ENCODE results near the gene SLC34A1. TPM values are rescaled to one million over a fixed set of nuclear protein-coding genes. Genes with fewer than 3 reads are reported as not detected.

Gene SLC34A1
- total RNA-seq, 6 experiments from 2014 or later = 0.12 to 5.3 (median 1.6) TPM; not detected in 1

DNA sequence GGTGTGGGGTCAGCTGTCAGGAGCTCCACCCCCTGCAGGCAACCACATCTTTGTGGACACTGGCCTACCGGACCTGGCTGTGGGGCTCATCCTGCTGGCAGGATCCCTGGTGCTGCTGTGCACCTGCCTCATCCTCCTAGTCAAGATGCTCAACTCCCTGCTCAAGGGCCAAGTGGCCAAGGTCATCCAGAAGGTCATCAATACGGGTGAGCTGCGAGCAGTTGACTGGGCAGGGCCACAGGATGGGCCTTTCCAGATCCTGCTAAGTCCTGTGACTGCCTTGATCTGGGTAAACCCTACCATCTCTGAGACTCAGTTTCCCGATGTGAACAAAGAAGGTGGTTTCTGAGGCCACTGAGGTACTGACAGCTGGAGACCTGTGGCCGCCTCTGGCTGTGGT, 9.8 kb downstream of the SLC34A1 start:
- DNase-seq (no peak), ATAC-seq (no peak)
- intact Hi-C loops (cut with DNase I) = loop anchor here in 1 of 2 donors (5.0 kb wide), 2 partner anchors 58 to 108 kb away; no protein-coding TSS in a partner anchor
- TF ChIP-seq, protein P1, sequence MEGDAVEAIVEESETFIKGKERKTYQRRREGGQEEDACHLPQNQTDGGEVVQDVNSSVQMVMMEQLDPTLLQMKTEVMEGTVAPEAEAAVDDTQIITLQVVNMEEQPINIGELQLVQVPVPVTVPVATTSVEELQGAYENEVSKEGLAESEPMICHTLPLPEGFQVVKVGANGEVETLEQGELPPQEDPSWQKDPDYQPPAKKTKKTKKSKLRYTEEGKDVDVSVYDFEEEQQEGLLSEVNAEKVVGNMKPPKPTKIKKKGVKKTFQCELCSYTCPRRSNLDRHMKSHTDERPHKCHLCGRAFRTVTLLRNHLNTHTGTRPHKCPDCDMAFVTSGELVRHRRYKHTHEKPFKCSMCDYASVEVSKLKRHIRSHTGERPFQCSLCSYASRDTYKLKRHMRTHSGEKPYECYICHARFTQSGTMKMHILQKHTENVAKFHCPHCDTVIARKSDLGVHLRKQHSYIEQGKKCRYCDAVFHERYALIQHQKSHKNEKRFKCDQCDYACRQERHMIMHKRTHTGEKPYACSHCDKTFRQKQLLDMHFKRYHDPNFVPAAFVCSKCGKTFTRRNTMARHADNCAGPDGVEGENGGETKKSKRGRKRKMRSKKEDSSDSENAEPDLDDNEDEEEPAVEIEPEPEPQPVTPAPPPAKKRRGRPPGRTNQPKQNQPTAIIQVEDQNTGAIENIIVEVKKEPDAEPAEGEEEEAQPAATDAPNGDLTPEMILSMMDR (IDR thresholded peaks at IDR 0.05) = no peak
- TF ChIP-seq POLR2A (IDR thresholded peaks at IDR 0.05) = no peak
- no peak overlapping the region for H3K4me3 ChIP-seq
- no peaks in the 10 kb centered on the region for H3K36me3 ChIP-seq
- no peaks in the 10 kb centered on the region for H3K27me3 ChIP-seq
- H3K4me1 ChIP-seq = no peaks in the 10 kb centered on the region
- H3K27ac ChIP-seq = no peak overlapping the region
- whole genome bisulfite sequencing (ENCODE audit: insufficient coverage, low coverage, low lambda C conversion rate, missing lambda C conversion rate) = 53% methylated on average over 3 of the region's 5 CpGs
- no peaks in the 10 kb centered on the region for H3K9me3 ChIP-seq

- H3K4me1 ChIP-seq = peaks cover 0 to 9% (median 0%) of the 10 kb centered on the region in 4 donors
- H3K27me3 ChIP-seq = no peaks in the 10 kb centered on the region
- no peak for TF ChIP-seq POLR2A (IDR thresholded peaks at IDR 0.05)
- TF ChIP-seq, protein P1 (IDR thresholded peaks at IDR 0.05) = no peak
- ATAC-seq (no peak), DNase-seq (no peak)
- H3K4me3 ChIP-seq = no peak overlapping the region
- no peak overlapping the region for H3K27ac ChIP-seq
- H3K36me3 ChIP-seq = no peaks in the 10 kb centered on the region
- intact Hi-C loops (cut with DNase I) = loop anchor here in 1 of 2 donors (5.0 kb wide), 1 partner anchor 56 kb away; no protein-coding TSS in a partner anchor
- WGBS (ENCODE audit: insufficient coverage, low coverage, low lambda C conversion rate, missing lambda C conversion rate) = no CpG with 5 or more reads among the region's 8 CpGs
- H3K9me3 ChIP-seq = no peaks in the 10 kb centered on the region
These were observed 11.8 kb downstream of the SLC34A1 start for GRCh38 chr5:177396078-177396477.

GRCh38 chr5:177396807-177397206, 12.6 kb downstream of the SLC34A1 start:
- DNase-seq (no peak), ATAC-seq (no peak)
- intact Hi-C loops (cut with DNase I) = loop anchor here in 1 of 2 donors (5.0 kb wide), 1 partner anchor 55 kb away; no protein-coding TSS in a partner anchor
- peaks cover 0 to 9% (median 0%) of the 10 kb centered on the region in 4 donors for H3K4me1 ChIP-seq
- no peaks in the 10 kb centered on the region for H3K9me3 ChIP-seq
- no peak overlapping the region for H3K4me3 ChIP-seq
- 90% methylated on average over 2 of the region's 10 CpGs for WGBS (ENCODE audit: insufficient coverage, low coverage, low lambda C conversion rate, missing lambda C conversion rate)
- TF ChIP-seq POLR2A (IDR thresholded peaks at IDR 0.05) = no peak
- TF ChIP-seq, protein P1 (IDR thresholded peaks at IDR 0.05) = no peak
- H3K36me3 ChIP-seq = no peaks in the 10 kb centered on the region
- no peaks in the 10 kb centered on the region for H3K27me3 ChIP-seq
- H3K27ac ChIP-seq = no peak overlapping the region

DNA sequence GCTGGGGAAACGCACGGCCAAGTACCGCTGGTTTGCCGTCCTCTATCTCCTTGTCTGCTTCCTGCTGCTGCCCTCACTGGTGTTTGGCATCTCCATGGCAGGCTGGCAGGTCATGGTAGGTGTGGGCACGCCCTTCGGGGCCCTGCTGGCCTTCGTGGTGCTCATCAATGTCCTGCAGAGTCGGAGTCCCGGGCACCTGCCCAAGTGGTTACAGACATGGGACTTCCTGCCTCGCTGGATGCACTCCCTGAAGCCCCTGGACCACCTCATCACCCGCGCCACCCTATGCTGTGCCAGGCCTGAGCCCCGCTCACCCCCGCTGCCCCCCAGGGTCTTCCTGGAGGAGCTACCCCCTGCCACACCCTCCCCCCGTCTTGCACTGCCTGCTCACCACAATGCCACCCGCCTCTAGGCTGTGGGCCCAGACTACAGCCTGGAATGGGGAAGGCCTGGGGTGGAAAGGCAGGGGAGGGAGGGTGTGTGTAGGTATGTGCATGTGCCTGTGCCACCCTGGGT, 13.7 kb downstream of the SLC34A1 start:
- DNase-seq = no peak
- no peak overlapping the region for H3K4me3 ChIP-seq
- WGBS (ENCODE audit: insufficient coverage, low coverage, low lambda C conversion rate, missing lambda C conversion rate) = 69% methylated on average over 5 of the region's 16 CpGs
- peaks cover 0 to 9% (median 0%) of the 10 kb centered on the region in 4 donors for H3K36me3 ChIP-seq
- TF ChIP-seq, protein P1 (IDR thresholded peaks at IDR 0.05) = no peak
- no peak for TF ChIP-seq POLR2A (IDR thresholded peaks at IDR 0.05)
- H3K4me1 ChIP-seq = peaks cover 0 to 9% (median 0%) of the 10 kb centered on the region in 4 donors
- no peaks in the 10 kb centered on the region for H3K27me3 ChIP-seq
- no peaks in the 10 kb centered on the region for H3K9me3 ChIP-seq
- no peak for ATAC-seq
- H3K27ac ChIP-seq = no peak overlapping the region
- intact Hi-C loops (cut with DNase I) = loop anchor here in 1 of 2 donors (5.0 kb wide), 1 partner anchor 54 kb away; no protein-coding TSS in a partner anchor
